Measurements from ENCODE around the gene APOO. TPM values are rescaled to one million over a fixed set of nuclear protein-coding genes. Genes with fewer than 3 reads are reported as not detected.

APOO gene
- total RNA-seq, 1 donor from 2014 or later, result 18.3 TPM

GRCh38 chrX:23937100-23937499 lies 29.4 kb upstream of the APOO start:
- TF ChIP-seq CTCF (IDR thresholded peaks at IDR 0.05; ENCODE audit: unreplicated experiment), result no peak
- H3K27ac Mint-ChIP-seq (ENCODE audit: unreplicated experiment), result no peak overlapping the region
- no peaks in the 10 kb centered on the region for H3K36me3 Mint-ChIP-seq (ENCODE audit: low read depth, unreplicated experiment)
- no peaks in the 10 kb centered on the region for H3K4me1 Mint-ChIP-seq (ENCODE audit: unreplicated experiment)
- no peak overlapping the region for H3K4me3 Mint-ChIP-seq (ENCODE audit: unreplicated experiment)
- no peaks in the 10 kb centered on the region for H3K27me3 Mint-ChIP-seq (ENCODE audit: unreplicated experiment)
- H3K9me3 Mint-ChIP-seq (ENCODE audit: unreplicated experiment), result no peaks in the 10 kb centered on the region
- no peak for DNase-seq (ENCODE audit: low spot score)

- no peak for DNase-seq (ENCODE audit: low spot score)
- Mint-ChIP-seq H3K27me3 (ENCODE audit: unreplicated experiment) (no peaks in the 10 kb centered on the region), H3K36me3 (ENCODE audit: low read depth, unreplicated experiment) (no peaks in the 10 kb centered on the region), H3K4me1 (ENCODE audit: unreplicated experiment) (peaks cover under 1% of the 10 kb centered on the region), H3K4me3 (ENCODE audit: unreplicated experiment) (no peak overlapping the region), H3K27ac (ENCODE audit: unreplicated experiment) (no peak overlapping the region), H3K9me3 (ENCODE audit: unreplicated experiment) (no peaks in the 10 kb centered on the region)
- no peak for TF ChIP-seq CTCF (IDR thresholded peaks at IDR 0.05; ENCODE audit: unreplicated experiment)
Observed at GRCh38 chrX:23936180-23936579, 28.4 kb upstream of the APOO start.

- H3K36me3 Mint-ChIP-seq (ENCODE audit: low read depth, unreplicated experiment), result no peaks in the 10 kb centered on the region
- TF ChIP-seq CTCF (IDR thresholded peaks at IDR 0.05; ENCODE audit: unreplicated experiment), result no peak
- H3K9me3 Mint-ChIP-seq (ENCODE audit: unreplicated experiment), result no peaks in the 10 kb centered on the region
- DNase-seq (ENCODE audit: low spot score), result no peak
- no peak overlapping the region for H3K27ac Mint-ChIP-seq (ENCODE audit: unreplicated experiment)
- H3K4me3 Mint-ChIP-seq (ENCODE audit: unreplicated experiment), result no peak overlapping the region
- H3K4me1 Mint-ChIP-seq (ENCODE audit: unreplicated experiment), result peaks cover 3% of the 10 kb centered on the region
- H3K27me3 Mint-ChIP-seq (ENCODE audit: unreplicated experiment), result no peaks in the 10 kb centered on the region
Observed at GRCh38 chrX:23935106-23935505, 27.4 kb upstream of the APOO start.

GRCh38 chrX:23932046-23932445 lies 24.3 kb upstream of the APOO start:
- H3K36me3 Mint-ChIP-seq (ENCODE audit: low read depth, unreplicated experiment), result no peaks in the 10 kb centered on the region
- DNase-seq (ENCODE audit: low spot score), result no peak
- TF ChIP-seq CTCF (IDR thresholded peaks at IDR 0.05; ENCODE audit: unreplicated experiment), result no peak
- H3K9me3 Mint-ChIP-seq (ENCODE audit: unreplicated experiment), result no peaks in the 10 kb centered on the region
- no peak overlapping the region for H3K4me3 Mint-ChIP-seq (ENCODE audit: unreplicated experiment)
- H3K4me1 Mint-ChIP-seq (ENCODE audit: unreplicated experiment), result peaks cover 3% of the 10 kb centered on the region
- no peaks in the 10 kb centered on the region for H3K27me3 Mint-ChIP-seq (ENCODE audit: unreplicated experiment)
- H3K27ac Mint-ChIP-seq (ENCODE audit: unreplicated experiment), result no peak overlapping the region

- Mint-ChIP-seq H3K9me3 (ENCODE audit: unreplicated experiment) (no peaks in the 10 kb centered on the region), H3K27ac (ENCODE audit: unreplicated experiment) (no peak overlapping the region), H3K4me1 (ENCODE audit: unreplicated experiment) (peaks cover 3% of the 10 kb centered on the region), H3K4me3 (ENCODE audit: unreplicated experiment) (no peak overlapping the region), H3K36me3 (ENCODE audit: low read depth, unreplicated experiment) (no peaks in the 10 kb centered on the region), H3K27me3 (ENCODE audit: unreplicated experiment) (no peaks in the 10 kb centered on the region)
- no peak for DNase-seq (ENCODE audit: low spot score)
- no peak for TF ChIP-seq CTCF (IDR thresholded peaks at IDR 0.05; ENCODE audit: unreplicated experiment)
Observed at GRCh38 chrX:23930894-23931604, 23.3 kb upstream of the APOO start.
